Measurements from ENCODE around the gene VAV2.
A peak's percentile ranks its signal among the peaks of the same experiment; 100 is the strongest.

The VAV2 gene

GRCh38 chr9:133960568-133961129 lies 31.5 kb downstream of the VAV2 start:
- Histone ChIP-seq H3K27ac (ENCODE audit: low read depth, low read length) (peak overlapping the region; percentile 90), H3K36me3 (ENCODE audit: low read length) (no peaks in the 10 kb centered on the region), H3K9me3 (ENCODE audit: insufficient read depth, low read length) (no peaks in the 10 kb centered on the region), H3K4me2 (ENCODE audit: low read depth, low read length, poor library complexity, severe bottlenecking) (peak overlapping the region; percentile 57), H3F3A (ENCODE audit: insufficient read depth) (peaks cover 43% of the 10 kb centered on the region), H3K9me2 (replicated peaks; ENCODE audit: insufficient read depth, low read length) (no peaks in the 10 kb centered on the region), H3K9ac (ENCODE audit: low read length) (peak overlapping the region; percentile 48), H3K4me3 (ENCODE audit: insufficient read depth, low read length, poor library complexity, severe bottlenecking) (peak overlapping the region; percentile 11), H2AFZ (ENCODE audit: low read depth, low read length, severe bottlenecking) (no peak overlapping the region), H3K79me2 (ENCODE audit: insufficient read depth, low read length) (peaks cover 63% of the 10 kb centered on the region), H3K27me3 (ENCODE audit: low read length) (no peaks in the 10 kb centered on the region), H4K20me1 (ENCODE audit: low read depth, low read length) (no peaks in the 10 kb centered on the region)
- TF ChIP-seq CTCF (IDR thresholded peaks at IDR 0.05; ENCODE audit: insufficient read depth, low read length, poor library complexity, severe bottlenecking), result no peak
- no peak for TF ChIP-seq EZH2phosphoT487 (conservative IDR thresholded peaks at IDR 0.05; ENCODE audit: low read length)

- H3K79me2 ChIP-seq (ENCODE audit: insufficient read depth, low read length), result peaks cover 58% of the 10 kb centered on the region
- no peaks in the 10 kb centered on the region for H3K9me3 ChIP-seq (ENCODE audit: insufficient read depth, low read length)
- TF ChIP-seq CTCF (IDR thresholded peaks at IDR 0.05; ENCODE audit: insufficient read depth, low read length, poor library complexity, severe bottlenecking), result no peak
- TF ChIP-seq EZH2phosphoT487 (conservative IDR thresholded peaks at IDR 0.05; ENCODE audit: low read length), result no peak
- H3K9ac ChIP-seq (ENCODE audit: low read length), result peak overlapping the region; percentile 48
- H2AFZ ChIP-seq (ENCODE audit: low read depth, low read length, severe bottlenecking), result no peak overlapping the region
- H3K36me3 ChIP-seq (ENCODE audit: low read length), result no peaks in the 10 kb centered on the region
- H3K27ac ChIP-seq (ENCODE audit: low read depth, low read length), result peak overlapping the region; percentile 90
- no peaks in the 10 kb centered on the region for H3K27me3 ChIP-seq (ENCODE audit: low read length)
- no peaks in the 10 kb centered on the region for H4K20me1 ChIP-seq (ENCODE audit: low read depth, low read length)
- H3K9me2 ChIP-seq (replicated peaks; ENCODE audit: insufficient read depth, low read length), result no peaks in the 10 kb centered on the region
- peak overlapping the region; percentile 12 for H3K4me3 ChIP-seq (ENCODE audit: insufficient read depth, low read length, poor library complexity, severe bottlenecking)
- H3K4me2 ChIP-seq (ENCODE audit: low read depth, low read length, poor library complexity, severe bottlenecking), result peak overlapping the region; percentile 57
- H3F3A ChIP-seq (ENCODE audit: insufficient read depth), result peaks cover 42% of the 10 kb centered on the region
These were observed 32.1 kb downstream of the VAV2 start for GRCh38 chr9:133959966-133960567.

GRCh38 chr9:133959171-133959570 lies 33.0 kb downstream of the VAV2 start:
- peaks cover 51% of the 10 kb centered on the region for H3F3A ChIP-seq (ENCODE audit: insufficient read depth)
- H3K9ac ChIP-seq (ENCODE audit: low read length), result peak overlapping the region; percentile 48
- H3K9me2 ChIP-seq (replicated peaks; ENCODE audit: insufficient read depth, low read length), result no peaks in the 10 kb centered on the region
- H3K9me3 ChIP-seq (ENCODE audit: insufficient read depth, low read length), result no peaks in the 10 kb centered on the region
- H2AFZ ChIP-seq (ENCODE audit: low read depth, low read length, severe bottlenecking), result no peak overlapping the region
- H3K4me2 ChIP-seq (ENCODE audit: low read depth, low read length, poor library complexity, severe bottlenecking), result peak overlapping the region; percentile 57
- no peaks in the 10 kb centered on the region for H3K36me3 ChIP-seq (ENCODE audit: low read length)
- peaks cover 51% of the 10 kb centered on the region for H3K79me2 ChIP-seq (ENCODE audit: insufficient read depth, low read length)
- peak overlapping the region; percentile 90 for H3K27ac ChIP-seq (ENCODE audit: low read depth, low read length)
- H4K20me1 ChIP-seq (ENCODE audit: low read depth, low read length), result no peaks in the 10 kb centered on the region
- H3K27me3 ChIP-seq (ENCODE audit: low read length), result no peaks in the 10 kb centered on the region
- H3K4me3 ChIP-seq (ENCODE audit: insufficient read depth, low read length, poor library complexity, severe bottlenecking), result peak overlapping the region; percentile 12
- TF ChIP-seq EZH2phosphoT487 (conservative IDR thresholded peaks at IDR 0.05; ENCODE audit: low read length), result no peak
- TF ChIP-seq CTCF (IDR thresholded peaks at IDR 0.05; ENCODE audit: insufficient read depth, low read length, poor library complexity, severe bottlenecking), result no peak
